ENCODE measurements around the gene NACA. TPM values are rescaled to one million over a fixed set of nuclear protein-coding genes. Genes with fewer than 3 reads are reported as not detected.

The NACA gene
- total RNA-seq, 1 donor from 2014 or later: 717 TPM

GRCh38 chr12:56725723-56726102 lies 614 bp upstream of the NACA start:
- DNase-seq (ENCODE audit: low spot score): no peak

DNA sequence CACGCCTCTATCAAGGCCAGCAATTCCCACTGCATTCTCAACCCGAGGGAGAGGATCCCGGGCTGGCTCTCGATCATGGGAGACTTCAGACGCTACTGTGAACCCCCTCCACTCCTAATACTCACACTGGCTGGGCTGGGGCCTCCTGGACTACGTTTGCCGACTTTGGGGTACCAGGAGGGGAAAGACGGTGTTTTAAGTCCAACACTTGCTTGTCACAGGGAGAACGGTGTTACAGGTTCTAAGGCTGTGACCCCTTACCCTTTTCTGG lies 463 bp downstream of the NACA start:
- DNase-seq (ENCODE audit: low spot score): peak; percentile 81

- peak; percentile 28 for DNase-seq (ENCODE audit: low spot score)
These were observed 1.0 kb downstream of the NACA start for GRCh38 chr12:56723889-56724700.

GRCh38 chr12:56723352-56723751 lies 1.7 kb downstream of the NACA start:
- no peak for DNase-seq (ENCODE audit: low spot score)

DNA sequence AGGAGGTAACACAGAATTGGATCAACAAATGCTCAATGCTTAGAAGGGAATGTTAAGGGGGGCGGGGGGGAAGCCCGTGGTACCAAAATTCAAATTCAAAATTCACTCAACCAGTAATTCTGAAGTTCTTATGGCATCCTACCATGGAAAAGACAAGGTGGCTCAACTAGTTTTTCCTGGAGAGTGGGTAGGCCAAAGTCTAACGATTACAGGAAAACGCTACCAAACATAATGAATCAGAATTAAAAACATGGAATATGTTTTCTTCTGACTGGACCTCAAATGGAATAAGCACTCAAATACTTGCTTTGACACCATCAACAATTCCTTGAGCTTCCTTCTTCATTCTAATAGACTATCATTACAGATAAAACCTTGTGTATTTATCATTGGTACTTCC lies 2.3 kb downstream of the NACA start:
- no peak for DNase-seq (ENCODE audit: low spot score)

DNA sequence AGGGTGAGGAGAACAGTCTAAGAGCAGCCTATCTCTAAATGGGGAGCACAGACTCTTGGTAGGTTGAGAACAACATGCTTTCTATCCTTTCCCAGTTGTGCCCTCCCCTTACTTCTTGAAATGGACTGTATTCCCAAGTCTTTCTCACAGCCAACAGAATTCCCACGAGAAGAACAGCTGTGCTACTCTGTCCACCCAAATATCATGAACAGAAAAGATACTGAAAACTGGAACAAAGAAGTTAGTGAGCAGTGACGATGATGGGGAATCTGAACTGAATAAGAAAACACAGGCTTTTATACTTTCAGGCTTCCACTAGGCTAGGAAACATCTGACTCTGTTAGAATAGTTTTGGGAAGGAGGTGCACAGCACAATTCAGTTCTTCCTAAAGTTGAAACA lies 3.4 kb downstream of the NACA start:
- DNase-seq (ENCODE audit: low spot score): no peak

GRCh38 chr12:56721216-56721615 lies 3.9 kb downstream of the NACA start:
- no peak for DNase-seq (ENCODE audit: low spot score)

GRCh38 chr12:56720731-56721151 lies 4.4 kb downstream of the NACA start:
- peak; percentile 24 for DNase-seq (ENCODE audit: low spot score)

DNA sequence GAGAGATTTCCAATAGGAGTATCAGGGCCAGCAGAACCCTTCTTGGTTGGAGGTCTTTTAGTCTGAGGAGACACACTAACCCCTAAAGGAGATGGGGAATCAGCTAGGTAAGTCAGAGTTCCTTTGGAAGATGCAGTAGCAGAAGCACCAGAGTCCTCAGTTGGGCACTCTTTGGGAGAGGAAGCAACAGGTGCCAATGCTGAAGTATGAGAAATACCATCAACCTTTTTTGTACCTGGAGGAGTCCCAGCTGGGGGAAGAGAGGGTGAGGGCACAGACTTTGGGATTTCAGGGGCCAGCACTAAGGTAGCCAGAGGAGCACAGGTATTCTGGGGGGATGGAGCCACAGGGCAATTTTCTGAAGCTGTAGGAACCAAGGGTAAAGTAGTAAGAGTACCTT lies 6.0 kb downstream of the NACA start:
- peak; percentile 26 for DNase-seq (ENCODE audit: low spot score)

DNA sequence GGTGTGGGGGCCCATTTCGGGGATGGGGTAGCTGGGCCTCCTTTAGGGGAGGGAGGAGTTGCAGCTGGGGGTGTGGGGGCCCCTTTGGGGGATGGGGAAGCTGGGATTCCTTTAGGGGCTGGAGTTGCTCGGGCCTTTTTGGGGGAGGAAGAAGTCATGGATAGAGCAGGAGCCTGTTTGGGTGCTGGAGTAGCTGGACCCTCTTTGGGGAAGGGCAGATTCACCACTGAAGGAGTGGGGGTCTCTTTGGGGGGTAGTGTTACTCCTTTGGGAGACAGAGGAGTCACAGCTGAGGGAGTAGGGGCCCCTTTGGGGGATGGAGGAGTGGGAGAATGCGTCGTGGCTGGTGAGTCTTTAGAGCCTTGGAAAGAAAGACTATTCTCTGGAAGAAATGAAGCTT lies 6.5 kb downstream of the NACA start:
- DNase-seq (ENCODE audit: low spot score): peak; percentile 35

- DNase-seq (ENCODE audit: low spot score): no peak
These were observed 7.0 kb downstream of the NACA start for GRCh38 chr12:56718149-56718548.

GRCh38 chr12:56716933-56717880 lies 7.9 kb downstream of the NACA start:
- DNase-seq (ENCODE audit: low spot score): peak; percentile 69

GRCh38 chr12:56716458-56716857 lies 8.6 kb downstream of the NACA start:
- peak; percentile 26 for DNase-seq (ENCODE audit: low spot score)

DNA sequence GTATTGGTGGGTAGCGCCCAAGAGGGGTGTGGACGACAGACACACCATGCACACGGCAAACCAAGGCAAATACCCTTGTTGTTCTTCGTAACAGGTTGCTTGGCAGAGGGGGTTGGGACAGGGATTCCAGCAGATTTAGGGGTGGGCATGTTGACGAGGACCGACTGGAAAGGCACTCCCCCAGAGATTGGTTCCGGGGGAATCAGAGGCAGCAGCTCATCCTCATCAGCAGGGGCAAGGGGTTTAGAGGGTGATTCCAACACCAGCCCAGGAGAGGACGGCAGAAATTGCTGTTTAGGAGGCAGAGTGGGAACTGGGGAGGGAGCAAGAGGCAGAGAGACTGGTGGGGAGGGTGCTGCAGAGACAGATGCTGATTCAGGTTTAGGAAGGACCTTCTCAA lies 9.3 kb downstream of the NACA start:
- peak; percentile 79 for DNase-seq (ENCODE audit: low spot score)

DNA sequence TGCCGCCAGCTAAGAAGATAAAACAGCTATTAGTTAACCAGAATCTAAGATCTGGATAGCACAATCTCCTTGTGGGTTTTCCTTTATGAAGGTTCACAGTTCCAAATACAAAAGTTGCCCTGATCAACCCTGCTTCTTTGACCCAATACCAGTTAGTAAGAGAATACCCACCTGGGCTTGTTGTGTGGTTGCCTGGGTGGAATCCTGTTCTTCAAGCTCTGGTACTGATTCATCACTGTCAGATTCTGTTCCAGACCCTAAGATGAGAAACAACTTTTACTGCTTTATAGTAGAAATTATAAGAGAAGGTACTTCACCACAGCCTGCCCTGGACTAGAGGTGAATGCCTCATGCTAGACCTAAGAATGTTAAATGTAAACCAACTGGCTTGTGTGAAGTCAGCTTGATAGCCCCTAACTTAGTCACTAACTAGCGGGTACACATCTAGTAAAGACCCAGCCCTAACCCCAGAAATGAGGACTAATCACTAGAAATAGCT lies 10.6 kb downstream of the NACA start:
- DNase-seq (ENCODE audit: low spot score): no peak

DNA sequence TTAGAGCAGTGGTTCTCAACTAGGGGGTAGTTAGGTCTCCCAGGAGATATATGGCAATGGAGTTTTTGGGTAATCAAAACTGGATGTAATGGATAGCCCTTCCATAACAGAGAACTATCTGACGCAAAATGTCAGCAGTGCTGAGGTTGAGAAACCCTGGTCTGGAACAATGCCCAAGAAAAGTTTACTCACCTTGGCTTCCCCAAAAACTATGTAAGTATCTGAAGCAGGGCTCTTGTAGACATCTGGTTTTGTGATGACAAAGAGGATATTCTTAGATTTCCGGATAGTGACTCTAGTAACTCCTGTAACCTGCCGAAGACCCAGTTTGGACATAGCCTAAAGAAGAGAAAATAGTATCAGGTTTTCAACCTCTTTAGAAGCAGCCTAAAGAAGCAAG lies 11.8 kb downstream of the NACA start:
- no peak for DNase-seq (ENCODE audit: low spot score)

DNA sequence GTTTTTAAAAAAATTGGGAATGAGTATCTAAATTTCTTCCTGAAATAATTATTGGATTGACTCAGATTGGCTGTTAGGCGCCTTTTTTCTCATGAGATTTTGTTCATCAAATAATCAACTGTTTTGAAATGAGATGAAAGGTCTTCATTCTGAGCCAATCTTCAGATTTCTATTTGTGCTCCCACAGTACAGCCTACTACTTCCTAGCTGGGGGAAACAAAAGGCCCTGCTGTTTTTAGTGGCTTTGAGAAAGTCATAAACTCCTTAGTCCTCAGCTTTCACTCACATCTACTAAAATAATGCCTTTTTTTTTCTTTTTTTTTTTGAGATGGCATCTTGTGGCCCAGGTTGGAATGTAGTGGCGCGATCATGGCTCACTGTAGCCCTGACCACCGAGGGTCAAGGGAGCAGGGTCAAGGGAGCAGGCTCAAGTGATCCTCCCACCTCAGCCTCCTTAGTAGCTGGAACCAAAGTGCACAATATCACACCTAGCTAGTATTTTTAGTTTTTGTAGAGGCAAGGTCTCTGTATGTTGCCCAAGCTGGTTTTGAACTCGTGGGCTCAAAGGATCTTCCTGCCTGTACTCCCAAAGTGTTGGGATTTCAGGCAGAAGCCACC lies 15.2 kb downstream of the NACA start:
- no peak for DNase-seq (ENCODE audit: low spot score)

GRCh38 chr12:56704522-56704921 lies 20.6 kb downstream of the NACA start:
- peak; percentile 22 for DNase-seq (ENCODE audit: low spot score)

GRCh38 chr12:56699020-56699661 lies 26.0 kb downstream of the NACA start:
- peak; percentile 20 for DNase-seq (ENCODE audit: low spot score)

DNA sequence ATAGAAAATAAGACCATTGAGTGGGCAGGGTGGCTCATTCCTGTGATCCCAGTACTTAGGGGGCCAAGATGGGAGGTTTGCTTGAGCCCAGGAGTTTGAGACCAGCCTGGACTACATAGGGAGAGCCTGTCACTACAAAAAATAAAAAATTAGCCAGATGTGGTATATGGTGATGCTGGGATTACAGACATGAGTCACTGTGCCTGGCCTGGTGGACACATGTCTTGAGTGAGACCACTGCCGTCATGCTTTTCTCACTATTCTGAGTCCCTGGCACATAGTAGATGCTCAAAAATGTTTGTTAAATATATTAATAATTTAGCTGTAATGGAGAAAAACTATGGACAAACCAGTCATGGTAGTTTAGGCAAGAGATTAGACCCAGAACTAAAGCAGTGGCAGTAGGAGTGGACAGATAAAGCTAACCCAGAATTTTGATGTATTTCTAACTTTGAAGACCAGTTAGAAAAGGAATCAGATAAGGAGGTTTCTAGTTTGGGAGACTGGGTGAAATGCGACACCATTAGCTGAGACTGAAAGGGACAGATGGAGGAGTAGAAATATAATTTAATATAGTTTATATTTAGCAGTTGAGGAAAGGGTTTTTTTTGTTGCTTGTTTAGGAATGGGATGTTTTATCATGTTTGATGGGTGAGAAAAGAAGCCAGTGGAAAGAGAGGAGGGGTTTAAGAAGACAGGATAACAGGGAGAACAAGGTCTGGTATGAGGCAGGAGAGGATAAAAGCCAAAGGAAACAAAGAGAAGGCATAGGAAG lies 29.6 kb downstream of the NACA start:
- DNase-seq (ENCODE audit: low spot score): peak; percentile 14

GRCh38 chr12:56694161-56694560 lies 30.9 kb downstream of the NACA start:
- peak; percentile 41 for DNase-seq (ENCODE audit: low spot score)

All from mesenteric fat pad (tissue), 1 donor.